ENCODE measurements around the gene PPP1R12B.
"Not testable (repeated sequence)": the region's sequence is repeated elsewhere in the genome, so short reads cannot be mapped to it uniquely, and the experiment has no call there.

Gene PPP1R12B

GRCh38 chr1:202493112-202493511 is 144.6 kb downstream of the PPP1R12B start:
- DNase-seq: not testable (repeated sequence)

- no peak for DNase-seq
Observed at GRCh38 chr1:202498542-202498941, 150.0 kb downstream of the PPP1R12B start.

GRCh38 chr1:202499997-202500396 is 151.5 kb downstream of the PPP1R12B start:
- not testable (repeated sequence) for DNase-seq

GRCh38 chr1:202501281-202501680 is 152.8 kb downstream of the PPP1R12B start:
- DNase-seq: no peak

- no peak for DNase-seq
Observed at GRCh38 chr1:202505356-202505755, 156.9 kb downstream of the PPP1R12B start.

GRCh38 chr1:202505880-202506575 is 157.5 kb downstream of the PPP1R12B start:
- DNase-seq: not testable (repeated sequence)

- DNase-seq: not testable (repeated sequence)
Observed at GRCh38 chr1:202508863-202509262, 160.4 kb downstream of the PPP1R12B start.

GRCh38 chr1:202513875-202514274 is 165.4 kb downstream of the PPP1R12B start:
- DNase-seq: not testable (repeated sequence)

- no peak for DNase-seq
Observed at GRCh38 chr1:202516434-202516877, 168.0 kb downstream of the PPP1R12B start.

GRCh38 chr1:202517146-202517545 is 168.6 kb downstream of the PPP1R12B start:
- DNase-seq: not testable (repeated sequence)

GRCh38 chr1:202518180-202518579 is 169.7 kb downstream of the PPP1R12B start:
- not testable (repeated sequence) for DNase-seq

GRCh38 chr1:202518905-202519304 is 170.4 kb downstream of the PPP1R12B start:
- not testable (repeated sequence) for DNase-seq

- not testable (repeated sequence) for DNase-seq
Observed at GRCh38 chr1:202520129-202520856, 171.8 kb downstream of the PPP1R12B start.

- not testable (repeated sequence) for DNase-seq
Observed at GRCh38 chr1:202520857-202521216, 172.3 kb downstream of the PPP1R12B start.

GRCh38 chr1:202521484-202521883 is 173.0 kb downstream of the PPP1R12B start:
- DNase-seq: not testable (repeated sequence)

GRCh38 chr1:202521886-202522285 is 173.4 kb downstream of the PPP1R12B start:
- DNase-seq: no peak

- not testable (repeated sequence) for DNase-seq
Observed at GRCh38 chr1:202526056-202526455, 177.6 kb downstream of the PPP1R12B start.

GRCh38 chr1:202528096-202528722 is 179.7 kb downstream of the PPP1R12B start:
- not testable (repeated sequence) for DNase-seq

- not testable (repeated sequence) for DNase-seq
Observed at GRCh38 chr1:202530686-202531085, 182.2 kb downstream of the PPP1R12B start.

GRCh38 chr1:202531472-202531811 is 182.9 kb downstream of the PPP1R12B start:
- no peak for DNase-seq

- DNase-seq: not testable (repeated sequence)
Observed at GRCh38 chr1:202531812-202532616, 183.5 kb downstream of the PPP1R12B start.

GRCh38 chr1:202539166-202539574 is 190.7 kb downstream of the PPP1R12B start:
- not testable (repeated sequence) for DNase-seq

GRCh38 chr1:202539583-202539982 is 191.1 kb downstream of the PPP1R12B start:
- DNase-seq: not testable (repeated sequence)
